ENCODE measurements around the gene SIK3.
"Not testable (repeated sequence)": the region's sequence is repeated elsewhere in the genome, so short reads cannot be mapped to it uniquely, and the experiment has no call there.

DNA sequence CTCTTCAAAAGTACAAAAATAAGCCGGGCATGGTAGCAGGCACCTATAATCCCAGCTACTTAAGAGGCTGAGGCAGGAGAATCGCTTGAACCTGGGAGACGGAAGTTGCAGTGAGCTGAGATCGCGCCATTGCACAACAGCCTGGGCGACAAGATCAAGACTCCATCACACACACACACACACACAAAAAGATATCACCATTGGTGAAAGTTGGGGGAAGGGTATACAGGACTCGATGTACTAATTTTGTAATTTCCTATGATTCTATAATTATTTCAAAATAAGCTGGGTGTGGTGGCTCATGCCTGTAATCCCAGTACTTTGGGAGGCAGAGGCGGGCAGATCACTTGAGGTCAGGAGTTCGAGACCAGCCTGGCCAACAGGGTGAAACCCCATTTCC lies 48.1 kb downstream of the SIK3 start:
- TF ChIP-seq, protein P1, sequence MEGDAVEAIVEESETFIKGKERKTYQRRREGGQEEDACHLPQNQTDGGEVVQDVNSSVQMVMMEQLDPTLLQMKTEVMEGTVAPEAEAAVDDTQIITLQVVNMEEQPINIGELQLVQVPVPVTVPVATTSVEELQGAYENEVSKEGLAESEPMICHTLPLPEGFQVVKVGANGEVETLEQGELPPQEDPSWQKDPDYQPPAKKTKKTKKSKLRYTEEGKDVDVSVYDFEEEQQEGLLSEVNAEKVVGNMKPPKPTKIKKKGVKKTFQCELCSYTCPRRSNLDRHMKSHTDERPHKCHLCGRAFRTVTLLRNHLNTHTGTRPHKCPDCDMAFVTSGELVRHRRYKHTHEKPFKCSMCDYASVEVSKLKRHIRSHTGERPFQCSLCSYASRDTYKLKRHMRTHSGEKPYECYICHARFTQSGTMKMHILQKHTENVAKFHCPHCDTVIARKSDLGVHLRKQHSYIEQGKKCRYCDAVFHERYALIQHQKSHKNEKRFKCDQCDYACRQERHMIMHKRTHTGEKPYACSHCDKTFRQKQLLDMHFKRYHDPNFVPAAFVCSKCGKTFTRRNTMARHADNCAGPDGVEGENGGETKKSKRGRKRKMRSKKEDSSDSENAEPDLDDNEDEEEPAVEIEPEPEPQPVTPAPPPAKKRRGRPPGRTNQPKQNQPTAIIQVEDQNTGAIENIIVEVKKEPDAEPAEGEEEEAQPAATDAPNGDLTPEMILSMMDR (IDR thresholded peaks at IDR 0.05): not testable (repeated sequence)
- TF ChIP-seq POLR2A (IDR thresholded peaks at IDR 0.05): not testable (repeated sequence)

Measured in gastroesophageal sphincter (tissue), 3 donors.